MCF 10A (cell line): ENCODE measurements around the gene TSC22D3. TPM values are rescaled to one million over a fixed set of nuclear protein-coding genes. Genes with fewer than 3 reads are reported as not detected.
A peak's percentile ranks its signal among the peaks of the same experiment; 100 is the strongest.

Experiments
- BruUV-seq: library from RNA; stranded (reverse); fragments of 400-500 nt; replicated peaks from 2 replicates; lab custom pipeline; 2021; lab: Mats Ljungman, UMichigan
- CTCF ChIA-PET: fragments of 300-600 bp; sonication (Branson Sonifier 250); formaldehyde crosslinking; extraction: SDS; loops from one replicate; lab custom pipeline; 2021; ENCODE audit warnings: antibody characterized with exemption, inconsistent platforms; lab: Yijun Ruan, JAX
- POLR2A ChIA-PET: fragments of 300-600, 350-650 bp; sonication (Branson Sonifier 250); formaldehyde crosslinking; extraction: SDS; loops from one replicate; lab custom pipeline; 2020; ENCODE audit warnings: antibody characterized with exemption, inconsistent platforms; lab: Yijun Ruan, JAX
- DNase-seq: peaks from one replicate; pipeline ENCODE4 v3.0.0-alpha.2; 2018; ENCODE audit not compliant: unreplicated experiment
- H3K27ac Mint-ChIP-seq: one replicate; pipeline ENCODE4 v1.8.0; 2022; ENCODE audit warnings: mild to moderate bottlenecking, low read depth, mixed read lengths; ENCODE audit not compliant: unreplicated experiment
- H3K27me3 Mint-ChIP-seq: one replicate; pipeline ENCODE4 v1.8.0; 2022; ENCODE audit warnings: mixed read lengths; ENCODE audit not compliant: insufficient read depth, unreplicated experiment
- H3K36me3 Mint-ChIP-seq: one replicate; pipeline ENCODE4 v1.8.0; 2022; ENCODE audit warnings: mild to moderate bottlenecking, moderate library complexity, mixed read lengths; ENCODE audit not compliant: insufficient read depth, unreplicated experiment
- H3K4me1 Mint-ChIP-seq: one replicate; pipeline ENCODE4 v1.8.0; 2022; ENCODE audit warnings: mixed read lengths; ENCODE audit not compliant: insufficient read depth, unreplicated experiment
- H3K4me3 Mint-ChIP-seq: one replicate; pipeline ENCODE4 v1.8.0; 2022; ENCODE audit warnings: mild to moderate bottlenecking, moderate library complexity, mixed read lengths; ENCODE audit not compliant: unreplicated experiment
- H3K9me3 Mint-ChIP-seq: one replicate; pipeline ENCODE4 v1.8.0; 2022; ENCODE audit warnings: mixed read lengths; ENCODE audit not compliant: unreplicated experiment
- CTCF ChIP-seq: fragments of 200-600 bp; IDR thresholded peaks from one replicate; pipeline ENCODE4 v1.8.0; 2022; ENCODE audit warnings: antibody characterized with exemption, mild to moderate bottlenecking; ENCODE audit not compliant: unreplicated experiment
- intact Hi-C: fragments of 100-400 bp; cut with micrococcal nuclease; formaldehyde crosslinking; loops from 2 replicates; pipeline ENCODE4 v1.14.1; 2022
- total RNA-seq: library from RNA; stranded (reverse); gene quantifications from 2 replicates; pipeline ENCODE4 v1.2.3, GENCODE V29; 2022

TSC22D3 gene
- total RNA-seq, 1 experiment from 2014 or later = 124 TPM

- intact Hi-C loops = no loop called here
- no peak for DNase-seq
- H3K36me3 Mint-ChIP-seq = peaks cover 15% of the 10 kb centered on the region
- CTCF ChIA-PET = interaction anchor here (1.0 to 3.0 kb wide), 2 partner anchors 9 to 56 kb away, joined by 3 to 17 read pairs; partner anchors contain the start of gene NCBP2L
- no peak overlapping the region for H3K4me3 Mint-ChIP-seq
- POLR2A ChIA-PET = interaction anchor here (0.5 to 16.2 kb wide), 2 partner anchors 45 to 171 kb away, joined by 3 to 679 read pairs; no protein-coding TSS in a partner anchor
- no peaks in the 10 kb centered on the region for H3K9me3 Mint-ChIP-seq
- TF ChIP-seq CTCF = no peak
- peaks cover 67% of the 10 kb centered on the region for H3K27me3 Mint-ChIP-seq
- peaks cover 17% of the 10 kb centered on the region for H3K4me1 Mint-ChIP-seq
- no peak overlapping the region for H3K27ac Mint-ChIP-seq
- no TSS peak for BruUV-seq
Measured at GRCh38 chrX:107721318-107721717, 54.3 kb downstream of the TSC22D3 start.

GRCh38 chrX:107718156-107718621 lies 57.4 kb downstream of the TSC22D3 start:
- H3K4me3 Mint-ChIP-seq = peak overlapping the region; percentile 74
- ChIA-PET CTCF (interaction anchor here (1.0 to 13.0 kb wide), 12 partner anchors 9 to 67 kb away, joined by 3 to 157 read pairs (median 4); partner anchors contain the start of genes NCBP2L and TSC22D3), POLR2A (interaction anchor here (1.2 to 16.2 kb wide), 12 partner anchors 9 to 108 kb away, joined by 3 to 679 read pairs (median 40); partner anchors contain the start of genes NCBP2L and TSC22D3)
- intact Hi-C loops = loop anchor here (1.0 to 2.0 kb wide), 5 partner anchors 23 to 693 kb away; no protein-coding TSS in a partner anchor
- TF ChIP-seq CTCF = peak; percentile 69
- no peaks in the 10 kb centered on the region for H3K9me3 Mint-ChIP-seq
- peaks cover 47% of the 10 kb centered on the region for H3K36me3 Mint-ChIP-seq
- H3K27me3 Mint-ChIP-seq = peaks cover 51% of the 10 kb centered on the region
- BruUV-seq = no TSS peak
- peak overlapping the region; percentile 60 for H3K27ac Mint-ChIP-seq
- peaks cover 17% of the 10 kb centered on the region for H3K4me1 Mint-ChIP-seq
- DNase-seq = peak; percentile 92

- no peak for TF ChIP-seq CTCF
- Mint-ChIP-seq H3K36me3 (peaks cover 58% of the 10 kb centered on the region), H3K4me1 (peaks cover 21% of the 10 kb centered on the region), H3K9me3 (no peaks in the 10 kb centered on the region), H3K4me3 (peak overlapping the region; percentile 74), H3K27me3 (peaks cover 42% of the 10 kb centered on the region), H3K27ac (peak overlapping the region; percentile 60)
- BruUV-seq = no TSS peak
- intact Hi-C loops = loop anchor here (1.0 kb wide), 1 partner anchor 58 kb away; the partner anchor contains the start of gene TSC22D3
- peak; percentile 84 for DNase-seq
- ChIA-PET POLR2A (interaction anchor here (0.6 to 16.2 kb wide), 24 partner anchors 9 to 598 kb away, joined by 3 to 679 read pairs (median 6); partner anchors contain the start of genes ATG4A, MID2, NCBP2L and PRPS1), CTCF (interaction anchor here (0.6 to 13.0 kb wide), 22 partner anchors 10 to 394 kb away, joined by 3 to 157 read pairs (median 4); partner anchors contain the start of genes NCBP2L, PRPS1 and TSC22D3)
Measured at GRCh38 chrX:107716816-107717700, 58.5 kb downstream of the TSC22D3 start.
